GM18505 (cell line): ENCODE results near the gene OR1L1.

ENCODE experiments used
- ATAC-seq: cut with Tn5 transposase; IDR thresholded peaks from one replicate; pipeline ENCODE4 v1.9.1; 2021; ENCODE audit not compliant: unreplicated experiment
- POLR2A ChIP-seq: IDR thresholded peaks from 4 replicates; pipeline ENCODE4 v1.6.1; 2011; ENCODE audit warnings: borderline replicate concordance; ENCODE audit not compliant: insufficient read depth, insufficient read length; ENCODE audit errors: extremely low read depth

The OR1L1 gene

DNA sequence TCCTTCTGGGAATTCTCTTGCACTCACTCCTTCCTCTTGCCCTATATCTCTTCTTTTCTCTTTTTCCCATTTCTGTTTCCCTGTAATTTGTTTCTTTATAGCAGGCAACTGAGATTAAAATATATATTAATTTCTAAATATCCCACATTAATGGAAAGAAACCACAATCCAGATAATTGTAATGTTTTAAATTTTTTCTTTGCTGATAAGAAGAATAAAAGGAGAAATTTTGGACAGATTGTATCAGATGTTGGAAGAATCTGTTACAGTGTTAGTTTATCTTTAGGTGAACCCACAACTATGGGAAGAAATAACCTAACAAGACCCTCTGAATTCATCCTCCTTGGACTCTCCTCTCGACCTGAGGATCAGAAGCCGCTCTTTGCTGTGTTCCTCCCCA lies at the start of gene OR1L1:
OR1L1 (plus strand) TSS at position 301 of the 400 bp plus-strand sequence; CDS start at position 301, 0 bp downstream.
- no peak for TF ChIP-seq POLR2A
- no peak for ATAC-seq

- ATAC-seq = no peak
- no peak for TF ChIP-seq POLR2A
Measured at GRCh38 chr9:122614362-122614761, 47.2 kb upstream of the OR1L1 start, which contains the start of gene OR1Q1. Gene OR1Q1 (plus strand): TSS chr9:122614738. CDS start chr9:122614738, 0 bp downstream.

- ATAC-seq = no peak
Measured at GRCh38 chr9:122619996-122620395, 41.5 kb upstream of the OR1L1 start.

GRCh38 chr9:122642226-122642625 lies 19.3 kb upstream of the OR1L1 start:
- TF ChIP-seq POLR2A = no peak
- ATAC-seq = no peak

More at GRCh38 chr9:122619996-122620395, 41.5 kb upstream of the OR1L1 start:
- no peak for TF ChIP-seq POLR2A

- no peak for ATAC-seq
- TF ChIP-seq POLR2A = no peak
Measured at GRCh38 chr9:122656378-122656777, 5.1 kb upstream of the OR1L1 start.

GRCh38 chr9:122657527-122657926 lies 4.0 kb upstream of the OR1L1 start, which contains the start of gene OR1B1:
Gene OR1B1 (minus strand): TSS chr9:122657627.
- no peak for ATAC-seq
- TF ChIP-seq POLR2A = no peak

DNA sequence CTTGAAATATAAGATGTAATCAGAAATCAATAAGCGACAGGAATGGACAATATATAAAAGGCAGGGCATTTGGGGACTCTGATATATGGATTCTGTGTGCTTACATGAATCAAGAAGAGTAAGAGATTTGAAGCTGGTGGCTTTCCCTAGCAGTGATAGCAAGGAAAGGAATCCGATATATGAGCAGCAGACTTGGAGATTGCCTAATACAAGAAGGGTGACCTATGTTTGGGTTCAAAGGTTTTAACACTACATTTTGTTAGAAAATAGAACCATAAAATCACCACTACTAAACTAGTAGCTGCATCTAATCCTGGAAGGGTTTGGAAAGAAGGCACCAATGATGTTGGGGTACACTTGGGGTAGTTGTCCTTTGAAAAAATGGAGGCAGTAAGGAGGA lies 11.0 kb downstream of the OR1L1 start:
- TF ChIP-seq POLR2A = no peak
- ATAC-seq = no peak

- no peak for TF ChIP-seq POLR2A
- no peak for ATAC-seq
Measured at GRCh38 chr9:122684851-122685250, 23.3 kb downstream of the OR1L1 start.

DNA sequence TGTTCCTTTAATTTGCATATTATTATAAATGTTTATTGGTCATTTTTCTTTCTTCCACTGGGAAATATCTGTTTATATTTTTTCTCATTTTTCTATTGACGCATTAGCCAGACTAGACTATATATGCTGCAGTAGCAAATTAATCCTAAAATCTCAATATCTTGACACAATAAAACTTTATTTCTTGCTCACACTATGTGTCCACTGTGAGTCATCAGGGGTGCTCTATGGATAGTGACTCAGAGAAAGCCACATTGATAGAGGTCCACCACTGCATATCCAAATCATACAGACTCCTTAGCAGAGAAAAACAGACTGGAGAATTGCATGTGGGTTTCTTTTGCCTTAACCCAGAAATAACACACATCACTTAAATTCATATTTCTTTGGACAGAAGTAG lies 34.2 kb downstream of the OR1L1 start:
- no peak for ATAC-seq
- no peak for TF ChIP-seq POLR2A
